HEK293 (cell line): ENCODE results near the gene OR2T5.
"Not testable (repeated sequence)": the region's sequence is repeated elsewhere in the genome, so short reads cannot be mapped to it uniquely, and the experiment has no call there.

Experiments used
- CTCF ChIP-seq: fragments of 450-650 bp; formaldehyde crosslinking; IDR thresholded peaks from 2 replicates; pipeline ENCODE4 v1.5.1; 2016; ENCODE audit warnings: missing biosample characterization, missing genetic modification characterization
- RBAK ChIP-seq: fragments of 450-650 bp; formaldehyde crosslinking; IDR thresholded peaks from 2 replicates; pipeline ENCODE4 v1.5.1; 2016; ENCODE audit warnings: missing biosample characterization, missing genetic modification characterization
- REST ChIP-seq: fragments of 450-650 bp; formaldehyde crosslinking; IDR thresholded peaks from 2 replicates; pipeline ENCODE4 v1.5.1; 2016; ENCODE audit warnings: missing biosample characterization, missing genetic modification characterization
- ZBTB1 ChIP-seq: fragments of 450-650 bp; formaldehyde crosslinking; IDR thresholded peaks from 2 replicates; pipeline ENCODE4 v1.5.1; 2016; ENCODE audit warnings: missing biosample characterization, missing genetic modification characterization
- ZNF639 ChIP-seq: fragments of 450-650 bp; formaldehyde crosslinking; IDR thresholded peaks from 2 replicates; pipeline ENCODE4 v1.5.1; 2016; ENCODE audit warnings: missing biosample characterization, missing genetic modification characterization
- TF ChIP-seq, protein P1 (sequence below): fragments of 450-650 bp; formaldehyde crosslinking; IDR thresholded peaks from 2 replicates; pipeline ENCODE4 v1.5.1; 2016; ENCODE audit warnings: missing biosample characterization, missing genetic modification characterization
- TF ChIP-seq, protein P2 (sequence below): fragments of 450-650 bp; formaldehyde crosslinking; IDR thresholded peaks from 2 replicates; pipeline ENCODE4 v1.5.1; 2016; ENCODE audit warnings: missing biosample characterization, missing genetic modification characterization

DNA sequence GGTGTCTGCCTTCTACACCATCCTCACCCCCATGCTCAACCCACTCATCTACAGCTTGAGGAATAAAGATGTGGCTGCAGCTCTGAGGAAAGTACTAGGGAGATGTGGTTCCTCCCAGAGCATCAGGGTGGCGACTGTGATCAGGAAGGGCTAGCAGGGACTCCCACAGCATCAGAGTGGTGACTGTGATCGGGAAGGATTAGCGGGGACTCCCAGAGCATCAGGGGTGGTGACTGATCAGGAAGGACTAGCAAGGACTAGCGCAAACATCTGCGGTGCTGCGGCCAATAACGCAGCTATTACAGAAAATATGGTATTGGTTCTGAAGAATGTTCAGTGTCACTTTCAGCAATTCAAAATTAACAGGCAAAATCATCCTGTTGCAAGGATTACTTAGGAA is 34.8 kb upstream of the OR2T5 start:
- not testable (repeated sequence) for TF ChIP-seq REST; RBAK (tag by site-specific recombination); ZBTB1 (tag by site-specific recombination); CTCF (tag by site-specific recombination); ZNF639 (tag by site-specific recombination)
- TF ChIP-seq, protein P1, sequence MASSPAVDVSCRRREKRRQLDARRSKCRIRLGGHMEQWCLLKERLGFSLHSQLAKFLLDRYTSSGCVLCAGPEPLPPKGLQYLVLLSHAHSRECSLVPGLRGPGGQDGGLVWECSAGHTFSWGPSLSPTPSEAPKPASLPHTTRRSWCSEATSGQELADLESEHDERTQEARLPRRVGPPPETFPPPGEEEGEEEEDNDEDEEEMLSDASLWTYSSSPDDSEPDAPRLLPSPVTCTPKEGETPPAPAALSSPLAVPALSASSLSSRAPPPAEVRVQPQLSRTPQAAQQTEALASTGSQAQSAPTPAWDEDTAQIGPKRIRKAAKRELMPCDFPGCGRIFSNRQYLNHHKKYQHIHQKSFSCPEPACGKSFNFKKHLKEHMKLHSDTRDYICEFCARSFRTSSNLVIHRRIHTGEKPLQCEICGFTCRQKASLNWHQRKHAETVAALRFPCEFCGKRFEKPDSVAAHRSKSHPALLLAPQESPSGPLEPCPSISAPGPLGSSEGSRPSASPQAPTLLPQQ = not testable (repeated sequence)
- TF ChIP-seq, protein P2, sequence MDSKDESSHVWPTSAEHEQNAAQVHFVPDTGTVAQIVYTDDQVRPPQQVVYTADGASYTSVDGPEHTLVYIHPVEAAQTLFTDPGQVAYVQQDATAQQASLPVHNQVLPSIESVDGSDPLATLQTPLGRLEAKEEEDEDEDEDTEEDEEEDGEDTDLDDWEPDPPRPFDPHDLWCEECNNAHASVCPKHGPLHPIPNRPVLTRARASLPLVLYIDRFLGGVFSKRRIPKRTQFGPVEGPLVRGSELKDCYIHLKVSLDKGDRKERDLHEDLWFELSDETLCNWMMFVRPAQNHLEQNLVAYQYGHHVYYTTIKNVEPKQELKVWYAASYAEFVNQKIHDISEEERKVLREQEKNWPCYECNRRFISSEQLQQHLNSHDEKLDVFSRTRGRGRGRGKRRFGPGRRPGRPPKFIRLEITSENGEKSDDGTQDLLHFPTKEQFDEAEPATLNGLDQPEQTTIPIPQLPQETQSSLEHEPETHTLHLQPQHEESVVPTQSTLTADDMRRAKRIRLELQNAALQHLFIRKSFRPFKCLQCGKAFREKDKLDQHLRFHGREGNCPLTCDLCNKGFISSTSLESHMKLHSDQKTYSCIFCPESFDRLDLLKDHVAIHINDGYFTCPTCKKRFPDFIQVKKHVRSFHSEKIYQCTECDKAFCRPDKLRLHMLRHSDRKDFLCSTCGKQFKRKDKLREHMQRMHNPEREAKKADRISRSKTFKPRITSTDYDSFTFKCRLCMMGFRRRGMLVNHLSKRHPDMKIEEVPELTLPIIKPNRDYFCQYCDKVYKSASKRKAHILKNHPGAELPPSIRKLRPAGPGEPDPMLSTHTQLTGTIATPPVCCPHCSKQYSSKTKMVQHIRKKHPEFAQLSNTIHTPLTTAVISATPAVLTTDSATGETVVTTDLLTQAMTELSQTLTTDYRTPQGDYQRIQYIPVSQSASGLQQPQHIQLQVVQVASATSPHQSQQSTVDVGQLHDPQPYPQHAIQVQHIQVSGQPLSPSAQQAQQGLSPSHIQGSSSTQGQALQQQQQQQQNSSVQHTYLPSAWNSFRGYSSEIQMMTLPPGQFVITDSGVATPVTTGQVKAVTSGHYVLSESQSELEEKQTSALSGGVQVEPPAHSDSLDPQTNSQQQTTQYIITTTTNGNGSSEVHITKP = not testable (repeated sequence)
